ENCODE measurements around the gene TUT4.

Gene TUT4

GRCh38 chr1:52531249-52531872 lies 21.5 kb downstream of the TUT4 start:
- no peak for DNase-seq

GRCh38 chr1:52530563-52531144 lies 22.2 kb downstream of the TUT4 start:
- DNase-seq, result no peak

GRCh38 chr1:52523376-52523775 lies 29.5 kb downstream of the TUT4 start:
- peak in 1 of 5 experiments; percentile 71 for DNase-seq

GRCh38 chr1:52520148-52520547 lies 32.7 kb downstream of the TUT4 start:
- peak in 1 of 5 experiments; percentile 60 for DNase-seq

DNA sequence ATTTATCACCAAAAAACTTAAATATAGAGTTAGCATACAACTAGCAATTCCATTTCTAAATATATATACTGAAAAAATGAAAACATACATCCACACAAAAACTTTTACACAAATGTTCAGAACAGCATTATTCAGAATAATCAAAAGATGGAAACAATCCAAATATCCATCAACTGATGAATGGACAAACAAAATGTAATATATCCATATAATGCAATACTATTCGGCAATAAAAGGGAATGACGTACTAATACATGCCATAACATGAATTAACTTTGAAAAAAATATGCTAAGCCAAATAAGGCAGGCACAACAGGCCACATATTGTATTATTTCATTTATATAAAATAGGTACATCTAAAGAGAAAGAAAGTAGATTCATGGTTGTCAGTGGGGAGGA lies 33.9 kb downstream of the TUT4 start:
- DNase-seq, result no peak

DNA sequence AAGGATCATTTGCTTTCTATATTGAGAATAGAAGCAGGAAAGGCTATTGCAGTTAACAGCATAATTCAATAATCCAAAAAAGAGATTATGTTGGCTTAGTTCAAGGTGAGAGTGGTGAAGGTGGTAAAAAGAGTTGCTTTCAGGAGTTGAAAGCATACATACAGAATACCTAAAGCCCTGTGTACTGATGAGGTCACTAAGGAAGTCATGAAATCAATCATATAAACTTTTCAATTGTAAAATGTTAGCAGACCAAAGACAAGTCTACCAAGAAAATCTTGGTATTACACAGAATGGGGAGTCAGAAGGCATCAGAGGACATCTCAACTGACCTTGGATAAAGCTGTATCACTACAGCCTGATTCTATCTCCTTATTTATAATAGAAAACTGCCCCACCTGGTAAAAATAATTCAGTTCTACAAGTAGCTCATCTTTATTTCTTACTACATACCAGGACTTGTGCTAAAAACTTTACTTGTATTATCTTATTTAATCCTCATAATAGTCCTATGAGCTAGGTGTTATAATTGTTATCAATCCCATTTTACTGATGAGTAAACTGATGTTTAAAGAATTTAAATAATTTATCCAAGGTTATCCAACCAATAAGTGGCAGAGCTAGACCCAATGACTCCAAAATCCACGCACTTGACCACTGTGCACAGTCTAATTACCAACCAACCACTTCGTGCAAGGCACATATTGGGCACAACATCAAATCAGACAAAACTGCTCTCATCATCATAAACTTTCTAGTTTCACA lies 40.9 kb downstream of the TUT4 start:
- no peak for DNase-seq

DNA sequence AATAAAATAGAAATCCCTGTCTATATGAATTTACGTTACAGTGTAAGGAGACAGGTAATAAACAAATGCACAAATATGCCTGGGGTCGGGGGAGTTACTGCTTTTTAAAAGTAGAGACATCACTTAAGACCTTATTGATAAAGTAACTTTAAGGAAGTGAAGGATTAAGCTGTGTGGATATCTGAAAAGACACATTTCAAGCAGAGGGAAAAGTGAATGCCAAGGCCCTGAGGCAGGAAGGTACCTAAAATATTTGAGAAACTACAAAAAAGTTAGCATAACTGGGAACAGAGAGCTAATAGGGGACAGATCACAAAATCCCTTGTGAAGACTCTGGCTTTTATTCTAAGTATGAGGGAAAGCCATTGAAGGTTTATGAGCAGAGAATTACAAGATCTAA lies 41.5 kb downstream of the TUT4 start:
- DNase-seq, result no peak

DNA sequence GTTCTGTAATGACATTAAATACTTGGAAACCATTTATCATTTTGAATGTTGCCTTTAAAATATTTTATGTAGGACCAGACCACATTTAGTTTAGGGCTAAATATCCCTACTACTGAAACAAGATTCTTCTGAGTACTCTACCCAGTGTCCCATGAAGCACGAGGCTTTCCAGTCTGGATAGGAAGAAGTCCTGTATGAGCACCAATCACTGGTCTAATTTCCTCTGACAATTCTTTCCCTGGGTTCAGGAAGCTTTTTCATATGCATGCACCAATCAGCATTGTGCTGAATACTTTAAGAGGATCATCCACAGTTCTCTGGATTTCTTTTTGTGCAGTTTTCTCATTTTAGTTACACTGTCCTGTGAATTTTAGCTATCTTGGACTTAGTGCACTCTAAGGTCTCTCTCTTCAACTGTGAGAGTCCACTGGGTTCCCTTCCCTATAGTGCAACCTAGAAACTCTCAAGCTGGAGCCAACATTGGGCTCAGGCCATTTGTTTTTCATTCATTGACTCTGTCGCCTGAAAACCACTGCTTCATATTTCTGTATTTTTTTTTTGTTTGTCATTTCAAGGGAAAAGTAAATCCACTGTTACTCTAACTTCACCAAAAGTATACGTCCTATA lies 45.9 kb downstream of the TUT4 start:
- DNase-seq, result no peak

GRCh38 chr1:52506349-52506748 lies 46.5 kb downstream of the TUT4 start:
- DNase-seq, result no peak

DNA sequence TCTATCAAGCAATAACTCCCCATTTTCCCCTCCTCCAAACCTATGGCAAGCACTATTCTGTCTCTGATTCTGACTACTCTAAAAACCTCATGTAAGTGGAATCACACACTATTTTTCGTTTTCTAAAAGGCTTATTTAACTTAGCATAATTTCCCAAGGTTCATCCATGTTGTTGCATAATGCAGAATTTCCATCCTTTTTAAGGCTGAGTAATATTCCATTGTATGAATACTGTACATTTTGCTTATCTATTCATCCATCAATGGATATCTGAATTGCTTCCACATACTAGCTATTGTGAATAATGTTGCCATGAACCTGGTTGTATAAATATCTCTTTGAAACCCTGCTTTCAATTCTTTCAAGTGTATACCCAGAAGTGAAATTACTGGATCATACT lies 48.2 kb downstream of the TUT4 start:
- DNase-seq, result no peak

DNA sequence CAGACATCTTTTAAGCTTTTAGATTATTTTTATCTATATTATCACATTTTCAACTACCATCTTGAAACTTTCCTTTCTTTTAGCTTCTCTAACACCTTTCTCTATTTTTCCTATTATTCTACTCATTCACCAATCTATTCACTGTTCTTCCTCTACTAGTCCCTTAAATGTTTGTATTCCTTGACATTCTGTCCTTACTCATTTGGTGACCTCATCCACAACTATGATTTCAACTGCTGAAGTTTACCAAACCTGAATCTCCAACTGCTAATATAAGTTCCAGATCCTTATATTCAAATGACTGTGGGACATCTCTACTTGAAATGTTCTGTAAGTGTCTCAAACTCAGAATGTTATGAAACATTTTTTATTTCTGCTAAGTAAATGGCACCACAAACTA lies 49.2 kb downstream of the TUT4 start:
- DNase-seq, result no peak

GRCh38 chr1:52502789-52503188 lies 50.1 kb downstream of the TUT4 start:
- DNase-seq, result no peak

DNA sequence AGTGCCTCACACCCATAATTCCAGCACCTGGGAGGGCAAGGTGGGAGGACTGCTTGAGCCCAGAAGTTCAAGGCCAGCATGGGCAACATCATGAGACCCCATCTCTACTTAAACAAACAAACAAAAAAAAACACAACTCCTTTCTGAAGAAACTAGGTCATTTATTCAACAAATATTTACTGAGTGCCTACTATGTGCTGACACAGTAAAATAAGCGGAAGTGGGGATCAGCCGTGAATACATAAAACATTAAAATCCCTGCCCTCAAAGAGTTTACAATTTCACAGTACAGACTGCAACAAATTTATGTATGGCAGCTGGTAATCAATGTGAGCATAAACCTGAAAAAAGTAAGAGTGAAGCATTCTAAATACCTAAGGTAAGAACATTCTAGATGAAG lies 65.3 kb downstream of the TUT4 start:
- DNase-seq, result no peak

DNA sequence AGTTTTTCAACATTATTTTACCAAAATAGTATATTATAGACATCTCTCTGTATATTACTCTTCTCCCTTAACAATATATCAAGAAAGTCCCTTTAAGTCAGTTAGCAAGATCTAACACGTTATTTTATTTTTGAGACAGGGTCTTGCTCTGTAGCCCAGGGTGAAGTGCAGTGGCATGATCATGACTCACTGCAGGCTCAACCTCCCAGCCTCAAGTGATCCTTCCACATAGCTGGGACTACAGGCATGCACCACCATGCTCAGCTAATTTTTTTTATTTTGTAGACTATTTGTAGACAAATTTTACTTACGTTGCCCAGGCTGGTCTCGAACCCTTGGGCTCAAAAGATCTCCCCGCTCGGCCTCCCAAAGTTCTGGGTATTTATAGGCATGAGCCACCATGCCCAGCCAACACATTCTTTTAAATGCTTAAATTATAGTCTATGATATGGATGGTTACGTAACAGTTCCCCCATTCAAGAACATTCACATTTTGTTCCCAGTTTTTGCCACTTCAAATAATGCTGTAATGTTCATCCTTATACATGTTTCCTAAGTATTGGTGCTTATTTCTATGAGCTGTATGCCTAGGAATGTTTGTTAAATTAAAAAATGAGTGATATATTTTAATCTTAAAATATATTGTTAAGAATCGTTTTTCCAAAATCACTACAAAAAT lies 70.4 kb downstream of the TUT4 start:
- DNase-seq, result no peak

DNA sequence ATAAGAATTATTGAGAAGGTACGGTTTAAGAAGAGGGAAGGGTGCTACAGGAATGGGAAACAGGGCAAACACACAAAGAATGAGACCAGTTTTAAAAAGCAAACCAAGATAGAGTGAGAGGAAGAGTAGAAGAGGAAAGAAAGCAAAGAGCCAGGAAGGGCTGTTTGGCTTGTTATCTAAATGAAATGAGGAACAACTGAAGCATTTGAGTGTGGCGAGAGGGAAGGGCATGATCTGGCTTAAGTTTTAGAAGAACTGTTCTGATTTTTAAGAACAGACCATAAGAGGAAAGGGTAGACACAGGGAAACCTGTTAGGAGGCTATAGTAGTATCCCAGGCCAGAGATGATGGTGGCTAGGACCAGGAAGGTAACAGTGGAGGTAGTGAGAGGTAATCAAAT lies 73.8 kb downstream of the TUT4 start:
- no peak for DNase-seq

- no peak for DNase-seq
Observed at GRCh38 chr1:52477876-52478275, 75.0 kb downstream of the TUT4 start.

DNA sequence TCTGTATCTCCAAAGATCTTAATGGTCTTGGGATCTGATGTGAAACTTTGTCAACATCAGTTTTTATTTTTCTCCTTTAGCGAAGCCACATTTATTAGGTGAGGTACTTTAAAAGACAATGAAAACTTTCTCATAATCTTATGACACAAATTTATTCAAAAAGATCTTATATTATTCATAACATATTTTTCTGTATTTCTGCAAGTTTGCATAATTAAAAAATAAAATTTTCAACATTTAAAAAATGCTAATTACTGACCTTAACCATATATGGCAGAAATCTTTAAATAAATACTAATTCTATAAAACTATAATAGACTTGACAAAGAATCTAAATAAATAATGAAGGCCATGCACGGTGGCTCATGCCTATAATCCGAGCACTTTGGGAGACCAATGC lies 75.9 kb downstream of the TUT4 start:
- no peak for DNase-seq

DNA sequence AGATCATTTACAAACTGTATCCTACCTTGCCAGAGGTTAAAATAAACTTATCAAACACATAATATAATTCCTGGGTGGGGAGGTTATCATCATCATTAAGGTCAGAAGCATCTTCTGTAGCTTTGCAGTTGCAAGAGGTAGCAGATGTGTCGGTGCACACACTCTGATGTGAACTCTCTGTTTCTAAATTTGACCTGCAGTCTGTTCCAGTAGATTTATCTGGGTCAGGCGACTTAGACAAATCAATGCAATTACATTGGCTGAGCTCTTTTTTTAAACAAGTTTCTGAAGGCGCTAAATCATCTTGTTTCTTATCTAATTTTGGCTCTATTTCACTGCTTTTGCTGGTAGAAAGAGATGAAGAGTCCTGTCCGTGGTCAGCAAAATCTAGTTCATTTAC lies 78.1 kb downstream of the TUT4 start:
- DNase-seq, result no peak

GRCh38 chr1:52473039-52473438 lies 79.9 kb downstream of the TUT4 start:
- no peak for DNase-seq

- no peak for DNase-seq
Observed at GRCh38 chr1:52472384-52472783, 80.5 kb downstream of the TUT4 start.

- no peak for DNase-seq
Observed at GRCh38 chr1:52469108-52469507, 83.8 kb downstream of the TUT4 start.

GRCh38 chr1:52463891-52464290 lies 89.0 kb downstream of the TUT4 start:
- no peak for DNase-seq

- DNase-seq, result no peak
Observed at GRCh38 chr1:52461821-52462220, 91.1 kb downstream of the TUT4 start.
